Esophagus squamous epithelium (tissue), 4 donors: ENCODE measurements around the gene MATCAP1.

Source experiments
- POLR2A ChIP-seq, 4 donors: fragments of 450-650 bp; IDR thresholded peaks; one replicate each; pipeline ENCODE4 v1.6.1; 2017; ENCODE audit warnings: antibody characterized with exemption in 4 of 4, mild to moderate bottlenecking in 4 of 4, moderate library complexity in 3 of 4
- TF ChIP-seq, protein P1 (sequence below), 6 experiments: fragments of 450-650 bp in 4 of 6; fragments of 200-600 bp in 2 of 6; sonication (generic) in 2 of 6; IDR thresholded peaks; one replicate each; pipeline ENCODE4 v1.5.1; 2016 to 2019; ENCODE audit warnings: antibody characterized with exemption in 6 of 6, mild to moderate bottlenecking in 4 of 6, moderate library complexity in 4 of 6

DNA sequence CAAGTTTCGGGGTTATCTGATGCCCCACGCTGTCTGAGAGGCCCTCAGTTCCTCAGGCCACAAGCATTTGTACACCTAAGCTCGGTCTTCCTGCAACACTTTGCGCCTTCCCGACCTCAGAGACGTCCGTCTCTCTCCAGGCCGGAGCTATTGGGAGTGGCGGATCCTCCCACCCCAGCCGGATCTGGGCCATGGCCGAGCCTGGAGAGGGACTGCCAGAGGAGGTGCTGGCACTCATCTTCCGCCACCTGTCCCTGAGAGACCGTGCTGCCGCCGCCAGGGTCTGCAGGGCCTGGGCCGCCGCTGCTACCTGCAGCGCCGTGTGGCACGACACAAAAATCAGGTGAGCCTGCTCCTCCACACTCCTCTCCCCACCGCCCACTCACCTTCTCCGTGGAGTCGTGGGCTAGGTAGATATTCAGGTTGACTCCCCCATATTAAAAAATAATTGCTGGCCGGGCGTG lies 22.1 kb downstream of the MATCAP1 start:
- TF ChIP-seq, protein P1, sequence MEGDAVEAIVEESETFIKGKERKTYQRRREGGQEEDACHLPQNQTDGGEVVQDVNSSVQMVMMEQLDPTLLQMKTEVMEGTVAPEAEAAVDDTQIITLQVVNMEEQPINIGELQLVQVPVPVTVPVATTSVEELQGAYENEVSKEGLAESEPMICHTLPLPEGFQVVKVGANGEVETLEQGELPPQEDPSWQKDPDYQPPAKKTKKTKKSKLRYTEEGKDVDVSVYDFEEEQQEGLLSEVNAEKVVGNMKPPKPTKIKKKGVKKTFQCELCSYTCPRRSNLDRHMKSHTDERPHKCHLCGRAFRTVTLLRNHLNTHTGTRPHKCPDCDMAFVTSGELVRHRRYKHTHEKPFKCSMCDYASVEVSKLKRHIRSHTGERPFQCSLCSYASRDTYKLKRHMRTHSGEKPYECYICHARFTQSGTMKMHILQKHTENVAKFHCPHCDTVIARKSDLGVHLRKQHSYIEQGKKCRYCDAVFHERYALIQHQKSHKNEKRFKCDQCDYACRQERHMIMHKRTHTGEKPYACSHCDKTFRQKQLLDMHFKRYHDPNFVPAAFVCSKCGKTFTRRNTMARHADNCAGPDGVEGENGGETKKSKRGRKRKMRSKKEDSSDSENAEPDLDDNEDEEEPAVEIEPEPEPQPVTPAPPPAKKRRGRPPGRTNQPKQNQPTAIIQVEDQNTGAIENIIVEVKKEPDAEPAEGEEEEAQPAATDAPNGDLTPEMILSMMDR (IDR thresholded peaks at IDR 0.05), result no peak
- no peak for TF ChIP-seq POLR2A (IDR thresholded peaks at IDR 0.05)
